B cell (primary cell): Measurements from ENCODE around the gene SCAMP1.

Experiments used
- CTCF ChIP-seq: fragments of 200-600 bp; IDR thresholded peaks from one replicate; pipeline ENCODE4 v1.8.0; 2022; ENCODE audit warnings: antibody characterized with exemption, mild to moderate bottlenecking
- EZH2 ChIP-seq: IDR thresholded peaks from 2 replicates; pipeline ENCODE4 v1.6.1; 2012; ENCODE audit warnings: borderline replicate concordance, low read depth, mild to moderate bottlenecking, moderate library complexity, low read length; ENCODE audit not compliant: insufficient read depth, poor library complexity, severe bottlenecking

- TF ChIP-seq CTCF, result no peak
- no peak for TF ChIP-seq EZH2
Measured at GRCh38 chr5:78345485-78345884, 14.9 kb upstream of the SCAMP1 start.
